NCI-H2227 (cell line): ENCODE data around the gene LRTM2.

ENCODE experiments used
- DNase-seq: peaks from one replicate; lab custom pipeline; 2025; ENCODE audit not compliant: unreplicated experiment; lab: John Stamatoyannopoulos, UW

Gene LRTM2

DNA sequence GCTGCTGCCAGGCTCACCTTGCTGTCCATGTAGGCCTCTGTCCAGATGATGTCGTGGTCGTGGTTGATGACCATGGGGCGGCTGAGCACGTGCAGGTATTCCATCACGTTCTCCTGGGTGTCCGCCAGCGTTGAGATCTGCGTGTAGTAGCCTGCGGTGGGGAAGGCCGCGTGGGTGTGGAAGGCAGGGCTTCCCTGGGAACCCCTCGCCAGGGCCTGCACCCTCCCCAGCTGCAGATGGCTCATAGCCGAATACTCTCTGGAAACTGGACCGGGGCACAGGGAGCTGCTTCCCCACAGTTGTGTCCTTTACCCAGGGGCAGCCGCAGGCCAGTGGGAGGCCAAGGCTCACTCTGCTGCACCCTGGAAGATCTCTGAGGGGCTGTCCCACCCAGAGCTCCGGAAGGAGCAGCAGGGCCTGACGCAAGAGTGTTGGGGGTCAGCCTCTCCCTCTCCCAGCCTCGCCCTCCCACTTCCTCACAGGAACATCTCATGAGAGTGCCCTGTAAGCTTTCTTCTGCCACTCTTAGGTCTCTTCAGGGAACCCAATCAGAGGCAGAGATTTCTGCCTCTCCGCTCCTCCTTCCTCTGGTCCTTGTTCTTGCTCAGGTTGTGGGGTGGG lies 62.6 kb downstream of the LRTM2 start:
- DNase-seq, result no peak

GRCh38 chr12:1883513-1883912 lies 63.1 kb downstream of the LRTM2 start:
- no peak for DNase-seq

GRCh38 chr12:1884651-1885050 lies 64.3 kb downstream of the LRTM2 start:
- no peak for DNase-seq

DNA sequence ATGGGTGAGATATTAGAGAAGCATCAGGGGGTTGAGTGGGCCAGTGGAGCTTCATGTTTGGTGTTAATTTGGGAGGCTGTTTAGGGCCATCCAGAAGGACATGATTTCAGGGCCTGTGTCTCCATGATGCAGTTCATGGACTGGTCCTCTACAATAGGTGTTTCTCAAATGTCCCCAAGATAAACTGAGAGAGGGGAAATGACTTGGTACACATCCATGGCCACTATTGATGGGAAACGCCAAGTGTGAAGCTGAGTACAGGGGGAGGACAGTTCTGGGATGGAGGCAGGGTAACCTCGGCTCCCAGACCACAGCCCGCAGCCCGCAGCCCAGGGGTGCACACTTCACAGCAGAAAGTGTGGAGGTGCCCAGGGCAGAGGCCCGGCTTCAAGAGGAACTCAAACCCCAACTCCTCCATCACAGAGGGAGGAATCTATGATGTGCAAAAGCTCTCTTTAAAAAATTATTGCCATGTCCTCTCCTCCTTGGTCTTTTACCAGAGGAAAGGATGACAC lies 64.8 kb downstream of the LRTM2 start:
- no peak for DNase-seq

DNA sequence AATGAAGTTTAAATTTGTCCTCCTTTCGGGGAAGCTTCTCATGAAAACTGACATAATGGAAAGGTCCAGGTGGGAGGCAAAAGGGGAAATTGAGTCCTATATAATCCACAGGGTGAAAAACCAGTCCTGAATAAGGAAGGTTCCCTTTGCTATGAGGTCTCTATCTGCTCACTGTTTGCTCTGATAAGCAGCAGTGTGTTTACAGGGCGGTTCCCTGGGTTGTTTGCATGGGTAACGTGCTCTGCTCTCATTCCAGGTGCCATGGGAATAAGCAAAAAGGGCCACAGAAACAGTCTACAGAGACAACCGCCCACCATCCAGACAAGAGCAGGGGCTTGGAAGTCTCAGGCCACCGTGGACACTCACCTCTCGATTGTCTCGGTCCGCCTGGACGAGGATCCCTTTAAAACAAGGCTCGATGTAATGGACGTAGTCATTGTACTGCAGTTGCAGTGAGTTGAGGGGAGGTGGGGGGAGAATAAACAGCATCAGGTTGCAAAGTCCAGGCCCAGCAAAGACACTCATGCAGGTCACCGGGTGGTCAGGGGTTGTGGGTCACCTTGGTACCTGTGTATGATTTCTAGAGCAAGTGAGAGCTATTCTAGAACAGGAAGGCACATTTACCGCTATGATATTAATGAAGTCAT lies 65.4 kb downstream of the LRTM2 start:
- DNase-seq, result no peak
